Measurements from ENCODE around the gene HTT. TPM values are rescaled to one million over a fixed set of nuclear protein-coding genes. Genes with fewer than 3 reads are reported as not detected.

The HTT gene
- polyA plus RNA-seq, 4 donors, result 32.6 to 41.7 (median 34.4) TPM

GRCh38 chr4:3257103-3257555, 182.6 kb downstream of the HTT start:
- no peak for DNase-seq (ENCODE audit: low read depth in 4 of 4, low spot score in 3 of 4)

GRCh38 chr4:3257556-3258482, 183.3 kb downstream of the HTT start:
- DNase-seq (ENCODE audit: low read depth in 4 of 4, low spot score in 3 of 4), result no peak

GRCh38 chr4:3261411-3262207, 187.1 kb downstream of the HTT start:
- no peak for DNase-seq (ENCODE audit: low read depth in 4 of 4, low spot score in 3 of 4)

GRCh38 chr4:3262208-3263052, 187.9 kb downstream of the HTT start:
- no peak for DNase-seq (ENCODE audit: low read depth in 4 of 4, low spot score in 3 of 4)

GRCh38 chr4:3263053-3263875, 188.8 kb downstream of the HTT start:
- no peak for DNase-seq (ENCODE audit: low read depth in 4 of 4, low spot score in 3 of 4)

GRCh38 chr4:3263876-3264193, 189.4 kb downstream of the HTT start:
- DNase-seq (ENCODE audit: low read depth in 4 of 4, low spot score in 3 of 4), result no peak

GRCh38 chr4:3266076-3266475, 191.6 kb downstream of the HTT start:
- DNase-seq (ENCODE audit: low read depth in 4 of 4, low spot score in 3 of 4), result no peak

GRCh38 chr4:3267576-3268394, 193.3 kb downstream of the HTT start:
- DNase-seq (ENCODE audit: low read depth in 4 of 4, low spot score in 3 of 4), result no peak

- DNase-seq (ENCODE audit: low read depth in 4 of 4, low spot score in 3 of 4), result no peak
Measured at GRCh38 chr4:3268395-3269104, 194.1 kb downstream of the HTT start.

- no peak for DNase-seq (ENCODE audit: low read depth in 4 of 4, low spot score in 3 of 4)
Measured at GRCh38 chr4:3269105-3269927, 194.8 kb downstream of the HTT start.

- DNase-seq (ENCODE audit: low read depth in 4 of 4, low spot score in 3 of 4), result no peak
Measured at GRCh38 chr4:3269991-3270611, 195.6 kb downstream of the HTT start.

GRCh38 chr4:3271131-3271530, 196.7 kb downstream of the HTT start:
- DNase-seq (ENCODE audit: low read depth in 4 of 4, low spot score in 3 of 4), result no peak

- no peak for DNase-seq (ENCODE audit: low read depth in 4 of 4, low spot score in 3 of 4)
Measured at GRCh38 chr4:3276986-3277385, 202.5 kb downstream of the HTT start.

- DNase-seq (ENCODE audit: low read depth in 4 of 4, low spot score in 3 of 4), result no peak
Measured at GRCh38 chr4:3280466-3280865, 206.0 kb downstream of the HTT start.

- DNase-seq (ENCODE audit: low read depth in 4 of 4, low spot score in 3 of 4), result no peak
Measured at GRCh38 chr4:3283483-3283882, 209.0 kb downstream of the HTT start.

- DNase-seq (ENCODE audit: low read depth in 4 of 4, low spot score in 3 of 4), result no peak
Measured at GRCh38 chr4:3283916-3284315, 209.4 kb downstream of the HTT start.

Data from right renal pelvis (tissue), 4 donors.